ENCODE results near the gene LRRC4C.

- TF ChIP-seq, protein P1, sequence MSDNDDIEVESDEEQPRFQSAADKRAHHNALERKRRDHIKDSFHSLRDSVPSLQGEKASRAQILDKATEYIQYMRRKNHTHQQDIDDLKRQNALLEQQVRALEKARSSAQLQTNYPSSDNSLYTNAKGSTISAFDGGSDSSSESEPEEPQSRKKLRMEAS (IDR thresholded peaks at IDR 0.05), result no peak
- no peak for TF ChIP-seq FOXM1 (IDR thresholded peaks at IDR 0.05; ENCODE audit: borderline replicate concordance, low read depth)
These were observed 1341.4 kb downstream of the LRRC4C start for GRCh38 chr11:40118026-40118425.
